Fibroblast of peridontal ligament (primary cell): ENCODE measurements around the gene KRT26.
A peak's percentile ranks its signal among the peaks of the same experiment; 100 is the strongest.
"Not testable (repeated sequence)": the region's sequence is repeated elsewhere in the genome, so short reads cannot be mapped to it uniquely, and the experiment has no call there.

Experiments used
- DNase-seq: peaks from one replicate; pipeline ENCODE4 v3.0.0-alpha.2; 2010; ENCODE audit errors: extremely low read depth

Gene KRT26

GRCh38 chr17:40772101-40772500, at the start of gene KRT26:
Gene KRT26 (minus strand): TSS chr17:40772201. CDS start chr17:40772113, 88 bp downstream.
- no peak for DNase-seq

- DNase-seq: no peak
Observed at GRCh38 chr17:40821536-40821935, 49.5 kb upstream of the KRT26 start.

GRCh38 chr17:40820228-40820838, 48.3 kb upstream of the KRT26 start:
- DNase-seq: no peak

GRCh38 chr17:40819528-40820125, 47.6 kb upstream of the KRT26 start:
- DNase-seq: peak; percentile 30

- peak; percentile 75 for DNase-seq
Observed at GRCh38 chr17:40818733-40819527, 46.9 kb upstream of the KRT26 start.

- no peak for DNase-seq
Observed at GRCh38 chr17:40818343-40818732, 46.3 kb upstream of the KRT26 start.

- DNase-seq: no peak
Observed at GRCh38 chr17:40817103-40817682, 45.2 kb upstream of the KRT26 start.

GRCh38 chr17:40816569-40816968, 44.6 kb upstream of the KRT26 start:
- DNase-seq: no peak

- no peak for DNase-seq
Observed at GRCh38 chr17:40815381-40815780, 43.4 kb upstream of the KRT26 start.

- DNase-seq: not testable (repeated sequence)
Observed at GRCh38 chr17:40814657-40815056, 42.7 kb upstream of the KRT26 start.

- DNase-seq: no peak
Observed at GRCh38 chr17:40813804-40814203, 41.8 kb upstream of the KRT26 start.

- no peak for DNase-seq
Observed at GRCh38 chr17:40812639-40813038, 40.6 kb upstream of the KRT26 start.

GRCh38 chr17:40810494-40810893, 38.5 kb upstream of the KRT26 start:
- DNase-seq: peak; percentile 25

- peak; percentile 67 for DNase-seq
Observed at GRCh38 chr17:40809721-40810421, 37.9 kb upstream of the KRT26 start.

- no peak for DNase-seq
Observed at GRCh38 chr17:40806131-40806530, 34.1 kb upstream of the KRT26 start.

- peak; percentile 78 for DNase-seq
Observed at GRCh38 chr17:40803617-40804082, 31.6 kb upstream of the KRT26 start.

- DNase-seq: no peak
Observed at GRCh38 chr17:40801157-40801556, 29.2 kb upstream of the KRT26 start.

GRCh38 chr17:40800381-40800780, 28.4 kb upstream of the KRT26 start:
- DNase-seq: no peak

GRCh38 chr17:40799859-40800258, 27.9 kb upstream of the KRT26 start, which contains the start of gene KRT28:
Gene KRT28 (minus strand): TSS chr17:40799959. CDS start chr17:40799893, 66 bp downstream.
- DNase-seq: no peak

GRCh38 chr17:40796846-40797245, 24.8 kb upstream of the KRT26 start:
- no peak for DNase-seq

- no peak for DNase-seq
Observed at GRCh38 chr17:40795019-40795667, 23.1 kb upstream of the KRT26 start.
